ENCODE data around the gene ARHGAP42. TPM values are rescaled to one million over a fixed set of nuclear protein-coding genes. Genes with fewer than 3 reads are reported as not detected.

The ARHGAP42 gene
- total RNA-seq, 1 donor from 2014 or later = 33.2 TPM

DNA sequence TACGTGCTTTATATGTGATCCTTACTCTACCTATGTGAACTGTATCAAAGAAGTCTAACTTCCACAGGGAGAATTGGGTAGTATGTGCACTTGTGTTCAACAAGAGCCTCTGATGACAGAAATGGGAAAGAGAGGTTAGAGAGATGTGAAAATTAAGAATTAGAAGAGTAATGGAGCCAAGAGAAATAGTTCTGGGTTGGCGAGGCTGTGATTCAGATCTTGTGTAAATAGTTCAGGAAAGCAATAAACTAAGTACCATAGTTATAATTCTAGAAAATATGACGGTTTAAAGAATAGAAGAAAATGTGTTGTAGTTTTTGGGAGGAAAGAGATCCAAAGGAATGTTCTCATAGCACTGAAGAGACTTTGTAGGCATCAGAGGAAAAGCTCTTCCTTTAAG lies 112.4 kb downstream of the ARHGAP42 start:
- Mint-ChIP-seq H3K4me1 (ENCODE audit: low read depth, unreplicated experiment) (no peaks in the 10 kb centered on the region), H3K27me3 (ENCODE audit: low read depth, unreplicated experiment) (no peaks in the 10 kb centered on the region), H3K4me3 (ENCODE audit: unreplicated experiment) (no peak overlapping the region), H3K9me3 (ENCODE audit: unreplicated experiment) (no peaks in the 10 kb centered on the region), H3K27ac (ENCODE audit: unreplicated experiment) (no peak overlapping the region), H3K36me3 (ENCODE audit: low read depth, unreplicated experiment) (peaks cover 7% of the 10 kb centered on the region)
- H3K27me3 ChIP-seq (ENCODE audit: insufficient read depth, low read length) = no peaks in the 10 kb centered on the region
- H2AFZ ChIP-seq (ENCODE audit: low read depth, low read length) = no peak overlapping the region
- H3K27ac ChIP-seq (ENCODE audit: low read depth, low read length) = no peak overlapping the region
- FAIRE-seq (no peak), DNase-seq (ENCODE audit: low read depth) (no peak)
- no peaks in the 10 kb centered on the region for H4K20me1 ChIP-seq (ENCODE audit: insufficient read depth, low read length)
- H3K4me2 ChIP-seq (ENCODE audit: low read length) = no peak overlapping the region
- no peaks in the 10 kb centered on the region for H3K9me3 ChIP-seq (ENCODE audit: insufficient read depth, low read depth, low read length)
- H3K4me1 ChIP-seq (ENCODE audit: insufficient read depth, low read length) = no peaks in the 10 kb centered on the region
- no peaks in the 10 kb centered on the region for H3K36me3 ChIP-seq (ENCODE audit: insufficient read depth, low read length)
- TF ChIP-seq, protein P1, sequence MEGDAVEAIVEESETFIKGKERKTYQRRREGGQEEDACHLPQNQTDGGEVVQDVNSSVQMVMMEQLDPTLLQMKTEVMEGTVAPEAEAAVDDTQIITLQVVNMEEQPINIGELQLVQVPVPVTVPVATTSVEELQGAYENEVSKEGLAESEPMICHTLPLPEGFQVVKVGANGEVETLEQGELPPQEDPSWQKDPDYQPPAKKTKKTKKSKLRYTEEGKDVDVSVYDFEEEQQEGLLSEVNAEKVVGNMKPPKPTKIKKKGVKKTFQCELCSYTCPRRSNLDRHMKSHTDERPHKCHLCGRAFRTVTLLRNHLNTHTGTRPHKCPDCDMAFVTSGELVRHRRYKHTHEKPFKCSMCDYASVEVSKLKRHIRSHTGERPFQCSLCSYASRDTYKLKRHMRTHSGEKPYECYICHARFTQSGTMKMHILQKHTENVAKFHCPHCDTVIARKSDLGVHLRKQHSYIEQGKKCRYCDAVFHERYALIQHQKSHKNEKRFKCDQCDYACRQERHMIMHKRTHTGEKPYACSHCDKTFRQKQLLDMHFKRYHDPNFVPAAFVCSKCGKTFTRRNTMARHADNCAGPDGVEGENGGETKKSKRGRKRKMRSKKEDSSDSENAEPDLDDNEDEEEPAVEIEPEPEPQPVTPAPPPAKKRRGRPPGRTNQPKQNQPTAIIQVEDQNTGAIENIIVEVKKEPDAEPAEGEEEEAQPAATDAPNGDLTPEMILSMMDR (IDR thresholded peaks at IDR 0.05; ENCODE audit: insufficient read depth, low read depth, low read length) = no peak
- no peak for TF ChIP-seq EZH2 (IDR thresholded peaks at IDR 0.05; ENCODE audit: insufficient read depth, low read length)
- H3K79me2 ChIP-seq (ENCODE audit: insufficient read depth, low read length) = peaks cover 5% of the 10 kb centered on the region
- no peak overlapping the region for H3K4me3 ChIP-seq (ENCODE audit: insufficient read depth, low read depth, low read length)
- H3K9ac ChIP-seq (ENCODE audit: low read length) = no peak overlapping the region

DNA sequence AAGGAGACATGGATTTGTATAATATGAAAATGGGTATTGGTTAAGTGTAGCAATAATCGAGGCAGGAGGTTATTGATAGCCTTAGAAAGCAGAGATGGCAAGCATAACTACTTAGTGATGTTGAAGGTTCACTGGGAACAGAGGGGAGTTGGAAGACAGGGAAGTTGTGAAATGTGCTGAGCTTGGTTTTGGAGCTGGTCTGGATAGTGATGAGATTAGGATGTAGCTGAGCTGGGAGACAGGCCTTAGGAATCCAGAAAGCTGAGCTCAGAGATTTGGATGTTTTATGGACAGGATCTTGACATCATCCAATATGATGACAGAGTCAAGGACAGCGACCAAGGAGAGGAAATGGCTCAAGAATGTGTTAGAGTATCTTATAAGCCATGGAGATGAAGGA lies 113.1 kb downstream of the ARHGAP42 start:
- Mint-ChIP-seq H3K27ac (ENCODE audit: unreplicated experiment) (no peak overlapping the region), H3K4me1 (ENCODE audit: low read depth, unreplicated experiment) (no peaks in the 10 kb centered on the region), H3K4me3 (ENCODE audit: unreplicated experiment) (no peak overlapping the region), H3K36me3 (ENCODE audit: low read depth, unreplicated experiment) (peaks cover 7% of the 10 kb centered on the region), H3K9me3 (ENCODE audit: unreplicated experiment) (no peaks in the 10 kb centered on the region), H3K27me3 (ENCODE audit: low read depth, unreplicated experiment) (no peaks in the 10 kb centered on the region)
- H3K9me3 ChIP-seq (ENCODE audit: insufficient read depth, low read depth, low read length) = no peaks in the 10 kb centered on the region
- DNase-seq (ENCODE audit: low read depth) (no peak), FAIRE-seq (no peak)
- no peak overlapping the region for H2AFZ ChIP-seq (ENCODE audit: low read depth, low read length)
- H4K20me1 ChIP-seq (ENCODE audit: insufficient read depth, low read length) = no peaks in the 10 kb centered on the region
- H3K4me1 ChIP-seq (ENCODE audit: insufficient read depth, low read length) = no peaks in the 10 kb centered on the region
- no peak overlapping the region for H3K4me3 ChIP-seq (ENCODE audit: insufficient read depth, low read depth, low read length)
- H3K27ac ChIP-seq (ENCODE audit: low read depth, low read length) = no peak overlapping the region
- no peaks in the 10 kb centered on the region for H3K36me3 ChIP-seq (ENCODE audit: insufficient read depth, low read length)
- TF ChIP-seq, protein P1 (IDR thresholded peaks at IDR 0.05; ENCODE audit: insufficient read depth, low read depth, low read length) = no peak
- no peak overlapping the region for H3K4me2 ChIP-seq (ENCODE audit: low read length)
- H3K27me3 ChIP-seq (ENCODE audit: insufficient read depth, low read length) = no peaks in the 10 kb centered on the region
- H3K9ac ChIP-seq (ENCODE audit: low read length) = no peak overlapping the region
- peaks cover 5% of the 10 kb centered on the region for H3K79me2 ChIP-seq (ENCODE audit: insufficient read depth, low read length)

DNA sequence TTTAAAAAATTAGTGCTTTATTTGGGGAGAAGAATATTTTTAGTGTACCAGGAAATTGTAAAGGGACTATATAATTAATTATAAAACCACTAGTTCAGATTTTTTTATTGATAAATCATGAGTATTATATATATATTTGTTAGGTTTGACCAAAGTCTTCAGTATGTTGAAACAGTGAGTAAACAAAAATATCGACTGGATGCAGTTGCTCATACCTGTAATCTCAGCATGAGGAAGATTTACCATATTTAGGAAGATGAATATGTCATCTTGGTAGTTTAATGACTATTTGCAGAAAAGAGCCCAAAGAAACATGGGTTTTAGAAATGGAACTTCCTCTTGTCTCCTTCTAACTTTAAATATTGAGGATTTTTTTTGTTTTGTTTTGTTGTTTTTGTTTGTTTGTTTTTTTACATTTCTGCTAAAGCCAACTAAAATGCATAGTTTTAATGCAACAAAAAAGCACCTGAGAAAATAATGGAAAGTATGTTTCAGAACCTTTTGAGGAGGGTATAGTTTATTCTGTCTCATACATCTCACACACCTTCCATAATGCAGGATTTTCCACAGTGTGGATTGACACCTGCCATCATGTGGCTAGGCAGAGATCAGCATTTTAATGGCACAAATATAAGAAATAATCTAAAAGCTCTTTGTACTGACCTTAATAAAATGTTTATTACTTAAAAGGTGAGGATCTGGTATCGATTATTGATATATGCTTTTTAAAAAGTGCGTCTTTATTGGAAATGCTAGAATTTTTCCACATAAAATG lies 114.3 kb downstream of the ARHGAP42 start:
- TF ChIP-seq EZH2 (IDR thresholded peaks at IDR 0.05; ENCODE audit: insufficient read depth, low read length) = no peak
- TF ChIP-seq, protein P1 (IDR thresholded peaks at IDR 0.05; ENCODE audit: insufficient read depth, low read depth, low read length) = no peak
- H3K9me3 Mint-ChIP-seq (ENCODE audit: unreplicated experiment) = no peaks in the 10 kb centered on the region
- H3K9ac ChIP-seq (ENCODE audit: low read length) = no peak overlapping the region
- no peaks in the 10 kb centered on the region for H3K4me1 ChIP-seq (ENCODE audit: insufficient read depth, low read length)
- no peaks in the 10 kb centered on the region for H3K36me3 ChIP-seq (ENCODE audit: insufficient read depth, low read length)
- no peak overlapping the region for H3K4me2 ChIP-seq (ENCODE audit: low read length)
- peaks cover 5% of the 10 kb centered on the region for H3K79me2 ChIP-seq (ENCODE audit: insufficient read depth, low read length)
- DNase-seq (ENCODE audit: low read depth) (no peak), FAIRE-seq (no peak)
- no peak overlapping the region for H3K27ac ChIP-seq (ENCODE audit: low read depth, low read length)
- H3K4me3 ChIP-seq (ENCODE audit: insufficient read depth, low read depth, low read length) = no peak overlapping the region
- H3K4me1 Mint-ChIP-seq (ENCODE audit: low read depth, unreplicated experiment) = no peaks in the 10 kb centered on the region
- H3K4me3 Mint-ChIP-seq (ENCODE audit: unreplicated experiment) = no peak overlapping the region
- H3K9me3 ChIP-seq (ENCODE audit: insufficient read depth, low read depth, low read length) = no peaks in the 10 kb centered on the region
- no peak overlapping the region for H3K27ac Mint-ChIP-seq (ENCODE audit: unreplicated experiment)
- H2AFZ ChIP-seq (ENCODE audit: low read depth, low read length) = no peak overlapping the region
- H3K36me3 Mint-ChIP-seq (ENCODE audit: low read depth, unreplicated experiment) = peaks cover 7% of the 10 kb centered on the region
- no peaks in the 10 kb centered on the region for H3K27me3 Mint-ChIP-seq (ENCODE audit: low read depth, unreplicated experiment)
- no peaks in the 10 kb centered on the region for H4K20me1 ChIP-seq (ENCODE audit: insufficient read depth, low read length)
- H3K27me3 ChIP-seq (ENCODE audit: insufficient read depth, low read length) = no peaks in the 10 kb centered on the region
